HG02642 (cell line): ENCODE results near the gene IFT27.

ENCODE experiments used
- ATAC-seq: cut with Tn5 transposase; IDR thresholded peaks from one replicate; pipeline ENCODE4 v1.9.1; 2021; ENCODE audit warnings: mild to moderate bottlenecking; ENCODE audit not compliant: unreplicated experiment, poor library complexity

Gene IFT27

GRCh38 chr22:36729321-36729720 is 46.6 kb downstream of the IFT27 start:
- ATAC-seq, result no peak

GRCh38 chr22:36728505-36728904 is 47.4 kb downstream of the IFT27 start:
- no peak for ATAC-seq

- ATAC-seq, result no peak
These were observed 47.9 kb downstream of the IFT27 start for GRCh38 chr22:36727927-36728488.

- ATAC-seq, result no peak
These were observed 48.8 kb downstream of the IFT27 start for GRCh38 chr22:36727110-36727509.

GRCh38 chr22:36726007-36726380 is 49.9 kb downstream of the IFT27 start:
- ATAC-seq, result no peak

- no peak for ATAC-seq
These were observed 50.4 kb downstream of the IFT27 start for GRCh38 chr22:36725366-36726006.

DNA sequence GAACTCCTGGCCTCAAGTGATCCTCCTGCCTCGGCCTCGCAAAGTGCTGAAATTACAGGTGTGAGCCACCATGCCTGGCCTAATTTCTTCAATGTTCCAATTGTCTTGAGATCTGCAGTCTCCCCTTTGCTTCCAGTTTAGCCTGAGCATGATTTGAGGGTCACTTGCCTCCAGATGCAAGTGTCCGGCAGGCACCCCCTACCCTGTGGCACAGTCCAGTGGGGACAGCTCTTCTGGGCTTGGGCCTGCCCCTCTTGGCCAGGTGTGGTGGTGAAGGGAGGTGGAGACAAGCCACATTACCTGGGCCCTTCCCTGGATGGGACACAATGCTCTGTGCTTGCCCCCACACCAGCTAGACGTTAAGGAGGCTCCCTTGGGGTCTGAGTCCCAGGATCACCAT is 51.1 kb downstream of the IFT27 start:
- ATAC-seq, result no peak

GRCh38 chr22:36722055-36722454 is 53.9 kb downstream of the IFT27 start:
- no peak for ATAC-seq

GRCh38 chr22:36715647-36716046 is 60.3 kb downstream of the IFT27 start:
- ATAC-seq, result no peak

GRCh38 chr22:36714110-36714509 is 61.8 kb downstream of the IFT27 start:
- ATAC-seq, result no peak

DNA sequence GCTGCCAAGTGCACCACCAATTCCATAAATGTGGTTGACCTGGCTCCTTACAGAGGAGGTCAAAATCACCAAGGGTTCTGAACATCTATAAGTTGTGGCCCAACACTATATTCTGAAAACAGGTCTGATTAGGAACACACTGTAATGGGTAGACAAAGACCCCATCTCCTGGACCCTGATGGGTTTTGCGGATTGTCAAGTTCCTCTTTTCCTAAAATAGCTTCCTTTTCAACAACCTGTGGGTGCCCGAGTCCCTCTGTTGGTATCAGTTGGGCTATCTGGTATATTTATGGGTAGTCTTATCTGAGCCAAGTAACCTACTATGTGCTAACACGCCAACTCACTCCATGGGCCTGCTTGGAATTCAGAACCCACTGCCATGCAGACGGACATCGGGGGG is 62.5 kb downstream of the IFT27 start:
- no peak for ATAC-seq
